GM19099 (cell line): Measurements from ENCODE around the gene BBC3.

Source experiments
- POLR2A ChIP-seq: IDR thresholded peaks from 3 replicates; pipeline ENCODE4 v1.6.1; 2011; ENCODE audit warnings: low read depth; ENCODE audit not compliant: insufficient read length; ENCODE audit errors: extremely low read depth

BBC3 gene

GRCh38 chr19:47230921-47231214 is at the start of gene BBC3:
Gene BBC3 (minus strand): TSS chr19:47231199. CDS start chr19:47228431, 2,768 bp downstream.
- TF ChIP-seq POLR2A: no peak

DNA sequence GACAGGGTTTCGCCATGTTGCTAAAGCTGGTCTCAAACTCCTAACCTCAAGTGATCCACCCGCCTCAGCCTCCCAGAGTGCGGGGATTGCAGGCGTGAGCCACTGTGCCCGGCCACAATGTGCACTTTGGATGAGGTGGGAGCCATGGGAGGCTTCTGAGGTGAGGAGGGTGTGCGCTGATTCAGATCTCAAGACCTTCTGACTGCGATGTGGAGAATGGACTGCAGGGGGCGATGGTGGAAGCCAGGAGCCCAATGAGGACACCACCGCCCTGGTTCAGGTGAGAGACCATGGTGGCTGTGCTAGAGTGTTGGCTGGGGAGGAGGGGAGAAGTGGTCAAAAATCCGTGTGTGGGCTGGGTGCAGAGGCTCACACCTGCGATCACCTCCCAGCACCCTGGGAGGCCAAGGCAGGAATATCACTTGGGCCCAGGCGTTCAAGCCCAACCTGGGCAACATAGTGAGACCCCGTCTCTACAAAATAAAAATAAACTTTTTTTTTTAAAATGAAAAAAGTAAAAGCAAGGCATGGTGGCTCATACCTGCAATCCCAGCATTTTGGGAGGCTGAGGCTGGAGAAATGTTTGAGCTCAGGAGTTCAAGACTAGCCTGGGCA is 49.3 kb upstream of the BBC3 start:
- no peak for TF ChIP-seq POLR2A

- no peak for TF ChIP-seq POLR2A
Measured at GRCh38 chr19:47275791-47276461, 44.9 kb upstream of the BBC3 start.

DNA sequence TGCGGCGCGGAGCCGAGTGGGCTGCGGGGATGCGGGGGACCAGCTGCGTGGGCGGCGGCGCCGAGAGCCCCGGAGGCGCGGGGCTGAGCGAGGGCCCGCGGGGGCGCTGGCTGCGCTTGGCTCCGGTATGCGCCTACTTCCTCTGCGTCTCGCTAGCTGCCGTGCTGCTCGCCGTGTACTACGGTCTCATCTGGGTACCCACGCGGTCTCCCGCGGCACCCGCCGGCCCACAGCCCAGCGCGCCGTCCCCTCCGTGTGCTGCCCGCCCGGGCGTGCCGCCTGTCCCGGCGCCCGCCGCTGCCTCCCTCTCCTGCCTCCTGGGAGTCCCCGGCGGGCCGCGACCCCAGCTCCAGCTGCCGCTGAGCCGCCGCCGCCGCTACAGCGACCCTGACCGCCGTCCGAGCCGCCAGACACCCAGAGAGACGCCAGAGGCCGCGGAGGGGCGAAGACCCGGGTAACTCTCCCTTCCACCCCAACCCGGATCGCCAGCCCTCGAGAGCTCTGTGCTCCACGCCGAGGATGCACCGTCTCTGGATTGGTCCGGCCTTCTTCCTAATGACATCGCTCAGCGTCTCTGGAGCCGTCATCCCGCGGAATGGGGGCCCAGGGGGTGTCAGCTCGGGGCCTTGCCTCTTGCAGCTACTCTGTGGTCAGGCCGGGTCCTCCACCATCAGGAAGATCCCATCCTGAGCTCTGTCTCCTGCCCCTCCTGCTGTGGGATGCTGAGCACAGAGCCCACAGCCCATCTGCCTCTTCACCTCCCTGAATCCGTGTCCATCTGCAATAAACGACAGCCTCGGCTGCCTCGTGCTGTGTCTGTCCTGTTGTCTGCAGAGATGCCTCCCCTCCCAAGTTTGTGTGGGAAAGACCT is 44.1 kb upstream of the BBC3 start:
- no peak for TF ChIP-seq POLR2A

- TF ChIP-seq POLR2A: peak; percentile 63
Measured at GRCh38 chr19:47274071-47274890, 43.3 kb upstream of the BBC3 start, which contains the start of gene INAFM1. Gene INAFM1 (plus strand): TSS chr19:47274885. CDS start chr19:47274920, 35 bp downstream.

DNA sequence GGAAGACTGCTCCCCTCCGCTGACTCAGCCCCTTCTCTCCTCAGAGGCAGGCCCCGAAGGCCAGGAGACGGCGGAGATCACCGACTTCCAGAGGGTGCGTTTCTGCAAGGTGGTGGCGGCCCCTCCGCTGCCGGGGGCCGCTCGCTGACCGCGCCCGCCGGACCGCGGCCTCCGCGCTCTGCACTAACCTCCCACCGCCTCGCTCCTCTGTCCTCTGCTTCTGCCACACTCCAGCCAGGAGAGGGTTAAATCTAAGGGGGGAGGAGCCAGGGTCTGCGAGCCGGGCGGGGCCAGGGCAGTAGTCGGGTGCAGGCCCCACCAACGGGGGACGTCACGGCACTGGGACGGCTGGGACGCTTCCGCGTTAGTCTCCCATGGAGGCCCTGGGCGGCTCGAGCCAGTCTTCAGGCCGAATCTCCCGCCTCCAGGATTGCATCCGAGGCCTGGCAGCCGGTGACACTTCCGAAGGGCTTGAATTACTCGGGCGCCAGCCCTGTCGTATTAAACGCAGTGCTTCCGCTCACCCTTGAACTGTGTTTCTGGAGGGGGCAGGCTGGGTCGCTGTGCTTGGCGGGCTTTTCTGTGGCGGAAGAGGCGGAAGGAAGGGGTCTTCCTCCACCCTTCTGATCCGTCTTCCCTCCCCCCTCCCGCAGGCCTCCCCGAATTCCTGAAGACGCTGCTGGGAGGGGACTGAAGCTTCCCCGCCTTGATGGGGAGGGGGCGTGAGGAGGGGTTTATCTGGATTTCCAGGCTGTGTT is 42.5 kb upstream of the BBC3 start:
- peak; percentile 78 for TF ChIP-seq POLR2A

- no peak for TF ChIP-seq POLR2A
Measured at GRCh38 chr19:47272448-47273312, 41.7 kb upstream of the BBC3 start.

DNA sequence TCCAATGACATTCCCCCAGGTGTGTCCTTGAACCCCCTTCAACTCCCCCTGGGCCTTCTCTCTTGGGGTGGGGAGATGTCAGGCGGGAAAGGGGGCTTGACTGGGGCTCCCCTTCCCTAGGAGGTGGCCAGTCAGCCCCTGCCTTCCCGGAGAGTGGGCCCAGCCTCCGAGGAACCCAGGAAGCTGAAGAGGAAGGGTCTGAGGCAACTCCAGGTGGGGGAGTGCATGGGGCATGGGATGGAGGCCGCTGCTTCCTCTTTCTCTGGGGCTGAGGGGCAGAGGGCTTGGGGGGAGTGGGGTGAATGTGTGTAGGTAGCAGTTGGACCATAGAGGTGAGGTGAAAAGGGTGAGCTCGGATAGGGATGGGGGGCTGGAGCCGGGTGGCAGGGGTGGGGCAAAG is 41.0 kb upstream of the BBC3 start:
- no peak for TF ChIP-seq POLR2A

DNA sequence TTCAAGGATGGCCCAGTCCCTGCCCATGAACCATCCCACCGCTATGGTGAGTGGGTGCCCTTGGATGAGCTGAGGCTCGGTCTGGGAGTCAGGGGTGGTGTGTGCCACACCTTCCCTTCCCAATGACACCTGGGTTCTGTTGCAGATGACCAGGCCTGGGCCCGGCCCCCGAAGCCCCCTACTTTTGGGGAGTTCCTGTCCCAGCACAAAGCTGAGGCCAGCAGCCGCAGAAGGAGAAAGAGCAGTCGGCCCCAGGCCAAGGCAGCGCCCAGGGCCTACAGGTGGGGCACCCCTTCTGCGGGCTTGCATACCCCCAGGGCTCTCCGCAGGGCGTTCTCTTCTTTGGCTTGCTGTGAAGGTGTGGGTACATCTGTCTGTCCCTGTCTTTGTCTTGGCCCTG is 39.4 kb upstream of the BBC3 start:
- no peak for TF ChIP-seq POLR2A

DNA sequence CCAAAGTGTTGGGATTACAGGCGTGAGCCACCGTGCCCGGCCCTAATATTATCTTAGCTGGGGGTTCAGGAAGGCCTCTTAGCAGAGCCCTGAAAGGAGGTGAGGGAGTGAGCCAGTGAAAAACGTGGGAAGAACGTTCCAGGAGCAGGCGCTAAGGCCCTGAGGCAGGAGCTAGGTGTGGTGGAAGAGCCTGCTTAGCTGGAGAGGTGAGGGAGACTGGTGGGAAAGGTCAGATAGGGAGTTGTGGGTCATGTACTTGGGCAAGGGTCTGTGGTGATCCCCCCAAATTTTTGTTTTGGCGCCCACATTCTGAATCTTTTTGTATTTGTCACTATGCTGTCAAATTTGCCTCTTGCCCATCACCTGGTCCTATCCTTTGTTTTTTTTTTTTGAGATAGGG is 38.6 kb upstream of the BBC3 start:
- TF ChIP-seq POLR2A: no peak

DNA sequence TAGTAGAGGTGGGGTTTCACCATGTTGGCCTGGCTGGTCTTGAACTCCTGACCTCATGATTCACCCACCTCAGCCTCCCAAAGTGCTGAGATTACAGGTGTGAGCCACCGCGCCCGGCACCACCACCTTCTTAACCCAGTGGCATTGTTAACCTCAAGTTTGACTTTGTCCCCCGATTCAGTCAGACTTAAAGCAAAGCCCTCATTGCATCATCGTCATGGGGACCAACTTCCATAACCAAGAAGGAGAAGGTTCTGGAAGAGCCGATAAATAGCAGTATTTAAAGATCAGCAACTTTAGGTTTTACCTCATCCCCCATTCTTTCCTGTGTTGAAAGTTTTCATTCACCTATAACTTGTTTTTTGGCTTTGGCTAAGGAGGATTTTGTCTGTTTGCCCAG is 37.0 kb upstream of the BBC3 start:
- no peak for TF ChIP-seq POLR2A

- no peak for TF ChIP-seq POLR2A
Measured at GRCh38 chr19:47267350-47267759, 36.4 kb upstream of the BBC3 start.

DNA sequence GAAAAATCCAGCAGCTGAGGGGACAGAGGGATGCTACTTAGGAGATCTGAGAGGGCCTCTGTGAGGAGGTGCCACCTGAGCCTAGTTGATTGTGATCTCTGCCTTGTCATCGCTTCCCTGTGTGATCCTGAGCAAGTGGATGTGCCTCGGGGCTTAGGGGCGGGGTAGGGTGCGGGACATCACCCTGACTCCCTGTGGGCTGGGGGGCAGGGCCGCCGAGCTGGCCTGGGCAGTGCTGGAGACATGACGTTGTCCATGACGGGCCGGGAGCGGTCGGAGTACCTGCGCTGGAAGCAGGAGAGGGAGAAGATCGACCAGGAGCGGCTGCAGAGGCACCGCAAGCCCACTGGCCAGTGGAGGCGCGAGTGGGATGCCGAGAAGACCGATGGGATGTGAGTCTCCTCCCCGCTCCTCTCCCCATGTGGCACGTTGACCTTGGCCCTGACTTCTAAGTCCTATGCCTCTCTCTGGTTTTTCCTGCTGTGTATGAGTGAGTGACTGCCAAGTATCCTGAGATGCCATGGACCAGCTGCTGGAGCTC is 35.5 kb upstream of the BBC3 start:
- no peak for TF ChIP-seq POLR2A

DNA sequence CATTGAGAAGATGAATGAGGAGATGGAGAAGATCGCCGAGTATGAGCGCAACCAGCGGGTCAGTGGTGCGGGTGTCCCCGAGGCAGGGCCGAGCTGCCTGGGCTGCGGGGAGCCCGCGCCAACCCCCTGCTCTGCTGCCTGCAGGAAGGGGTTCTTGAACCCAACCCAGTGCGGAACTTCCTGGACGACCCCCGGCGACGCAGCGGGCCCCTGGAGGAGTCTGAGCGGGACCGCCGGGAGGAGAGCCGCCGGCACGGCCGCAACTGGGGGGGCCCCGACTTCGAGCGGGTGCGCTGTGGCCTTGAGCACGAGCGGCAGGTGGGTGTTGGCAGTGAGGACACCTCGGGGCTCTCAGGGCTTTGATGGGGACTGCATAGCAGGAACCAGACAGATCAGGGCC is 33.6 kb upstream of the BBC3 start:
- TF ChIP-seq POLR2A: no peak

DNA sequence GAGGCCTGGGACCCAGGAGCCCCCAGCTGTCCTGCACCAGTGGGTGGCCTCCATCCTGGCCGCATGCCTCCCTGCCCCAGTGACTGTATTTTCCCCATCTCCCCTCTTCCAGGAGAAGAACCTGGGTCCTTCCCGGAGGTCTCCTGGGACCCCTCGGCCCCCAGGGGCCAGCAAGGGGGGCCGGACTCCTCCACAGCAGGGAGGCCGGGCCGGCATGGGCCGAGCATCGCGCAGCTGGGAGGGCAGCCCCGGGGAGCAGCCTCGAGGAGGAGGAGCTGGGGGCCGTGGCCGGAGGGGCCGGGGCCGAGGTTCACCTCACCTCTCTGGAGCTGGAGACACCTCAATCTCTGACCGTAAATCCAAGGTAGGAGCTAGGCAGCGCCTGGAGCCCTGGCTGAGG is 29.5 kb upstream of the BBC3 start:
- no peak for TF ChIP-seq POLR2A
